ENCODE measurements around the gene TMEM235. TPM values are rescaled to one million over a fixed set of nuclear protein-coding genes. Genes with fewer than 3 reads are reported as not detected.

Gene TMEM235
- total and polyA plus RNA-seq, 5 donors, result not detected

DNA sequence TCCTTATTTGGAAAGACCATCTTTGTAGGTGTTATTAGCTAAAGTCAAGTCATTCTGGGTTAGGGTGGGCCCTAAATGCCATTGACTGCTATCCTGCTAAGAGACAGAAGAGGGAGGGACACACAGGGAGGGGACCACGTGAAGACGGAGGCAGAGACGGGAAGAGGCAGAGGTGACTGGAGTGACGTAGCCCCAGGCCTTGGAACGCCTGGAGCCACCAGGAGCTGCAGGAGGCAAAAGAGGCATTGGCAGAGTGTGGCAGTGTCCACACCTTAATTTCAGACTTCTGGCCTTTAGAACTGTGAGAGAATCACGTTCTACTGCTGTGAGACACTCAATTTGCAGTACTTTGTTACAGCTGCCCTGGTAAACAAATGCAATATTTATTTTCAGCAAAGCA, 31.0 kb upstream of the TMEM235 start:
- Histone ChIP-seq H3K4me3 (ENCODE audit: low read length) (no peak overlapping the region), H3K9me3 (ENCODE audit: control insufficient read depth, low read length) (no peaks in the 10 kb centered on the region), H3K27ac (ENCODE audit: low read length) (no peak overlapping the region), H3K27me3 (ENCODE audit: control insufficient read depth, insufficient read depth) (no peaks in the 10 kb centered on the region), H3K4me1 (ENCODE audit: control insufficient read depth, insufficient read depth, low read length) (no peaks in the 10 kb centered on the region)
- intact Hi-C loops (cut with DNase I), result no loop called here
- 91% methylated on average over 6 of the region's 6 CpGs for WGBS
- no peak for ATAC-seq
- DNase-seq, result peak in 1 of 3 donors; percentile 10

GRCh38 chr17:78202666-78203065, 28.8 kb upstream of the TMEM235 start:
- 83% methylated on average over 8 of the region's 8 CpGs for WGBS
- no peaks in the 10 kb centered on the region for H3K9me3 ChIP-seq (ENCODE audit: control insufficient read depth, low read length)

GRCh38 chr17:78204387-78205123, 26.9 kb upstream of the TMEM235 start:
- WGBS, result 93% methylated on average over 22 of the region's 22 CpGs
- intact Hi-C loops (cut with DNase I), result no loop called here
- no peaks in the 10 kb centered on the region for H3K27me3 ChIP-seq (ENCODE audit: control insufficient read depth, insufficient read depth)
- H3K27ac ChIP-seq (ENCODE audit: low read length), result no peak overlapping the region
- H3K4me1 ChIP-seq (ENCODE audit: control insufficient read depth, insufficient read depth, low read length), result no peaks in the 10 kb centered on the region
- DNase-seq, result peak in 1 of 3 donors; percentile 9
- no peak for ATAC-seq
- no peaks in the 10 kb centered on the region for H3K9me3 ChIP-seq (ENCODE audit: control insufficient read depth, low read length)
- H3K4me3 ChIP-seq (ENCODE audit: low read length), result no peak overlapping the region

More at GRCh38 chr17:78202666-78203065, 28.8 kb upstream of the TMEM235 start:
- Histone ChIP-seq H3K4me1 (ENCODE audit: control insufficient read depth, insufficient read depth, low read length) (no peaks in the 10 kb centered on the region), H3K27ac (ENCODE audit: low read length) (peak overlapping the region; percentile 47), H3K27me3 (ENCODE audit: control insufficient read depth, insufficient read depth) (no peaks in the 10 kb centered on the region), H3K4me3 (ENCODE audit: low read length) (no peak overlapping the region)
- DNase-seq, result peak in 1 of 3 donors; percentile 54
- ATAC-seq, result peak; percentile 9 to 75
- intact Hi-C loops (cut with DNase I), result no loop called here

GRCh38 chr17:78205124-78205775, 26.2 kb upstream of the TMEM235 start:
- DNase-seq, result peak in 1 of 3 donors; percentile 40
- H3K4me1 ChIP-seq (ENCODE audit: control insufficient read depth, insufficient read depth, low read length), result no peaks in the 10 kb centered on the region
- no peaks in the 10 kb centered on the region for H3K27me3 ChIP-seq (ENCODE audit: control insufficient read depth, insufficient read depth)
- H3K27ac ChIP-seq (ENCODE audit: low read length), result no peak overlapping the region
- H3K9me3 ChIP-seq (ENCODE audit: control insufficient read depth, low read length), result no peaks in the 10 kb centered on the region
- ATAC-seq, result peak in 1 of 2 donors; percentile 25
- intact Hi-C loops (cut with DNase I), result no loop called here
- H3K4me3 ChIP-seq (ENCODE audit: low read length), result no peak overlapping the region
- WGBS, result 89% methylated on average over 17 of the region's 17 CpGs

GRCh38 chr17:78206298-78206697, 25.1 kb upstream of the TMEM235 start:
- DNase-seq (no peak), ATAC-seq (no peak)
- no peaks in the 10 kb centered on the region for H3K9me3 ChIP-seq (ENCODE audit: control insufficient read depth, low read length)
- intact Hi-C loops (cut with DNase I), result no loop called here
- H3K4me1 ChIP-seq (ENCODE audit: control insufficient read depth, insufficient read depth, low read length), result no peaks in the 10 kb centered on the region
- no peak overlapping the region for H3K27ac ChIP-seq (ENCODE audit: low read length)
- H3K27me3 ChIP-seq (ENCODE audit: control insufficient read depth, insufficient read depth), result no peaks in the 10 kb centered on the region
- no peak overlapping the region for H3K4me3 ChIP-seq (ENCODE audit: low read length)
- WGBS, result 71% methylated on average over 7 of the region's 7 CpGs

DNA sequence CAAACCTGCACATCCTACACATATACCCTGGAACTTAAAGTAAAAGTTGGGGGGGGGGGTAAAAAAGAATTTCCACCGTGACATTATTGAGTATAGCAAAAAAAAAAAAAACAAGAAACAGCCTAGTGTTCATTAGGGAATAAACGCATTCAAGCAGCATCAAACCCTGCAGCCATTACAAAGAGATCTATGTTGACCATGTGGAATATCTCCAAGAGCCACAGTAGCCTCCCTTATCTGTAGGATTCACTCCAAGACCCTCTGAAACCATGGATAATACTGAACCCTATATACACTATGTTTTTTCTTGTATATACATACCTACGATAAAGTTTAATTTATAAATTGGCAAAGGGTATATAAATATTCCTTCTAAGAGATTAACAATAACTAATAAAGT, 22.9 kb upstream of the TMEM235 start:
- Histone ChIP-seq H3K9me3 (ENCODE audit: control insufficient read depth, low read length) (no peaks in the 10 kb centered on the region), H3K27ac (ENCODE audit: low read length) (no peak overlapping the region), H3K27me3 (ENCODE audit: control insufficient read depth, insufficient read depth) (no peaks in the 10 kb centered on the region), H3K4me1 (ENCODE audit: control insufficient read depth, insufficient read depth, low read length) (no peaks in the 10 kb centered on the region), H3K4me3 (ENCODE audit: low read length) (no peak overlapping the region)
- no peak for ATAC-seq
- 71% methylated on average over 3 of the region's 3 CpGs for WGBS
- intact Hi-C loops (cut with DNase I), result no loop called here
- no peak for DNase-seq

DNA sequence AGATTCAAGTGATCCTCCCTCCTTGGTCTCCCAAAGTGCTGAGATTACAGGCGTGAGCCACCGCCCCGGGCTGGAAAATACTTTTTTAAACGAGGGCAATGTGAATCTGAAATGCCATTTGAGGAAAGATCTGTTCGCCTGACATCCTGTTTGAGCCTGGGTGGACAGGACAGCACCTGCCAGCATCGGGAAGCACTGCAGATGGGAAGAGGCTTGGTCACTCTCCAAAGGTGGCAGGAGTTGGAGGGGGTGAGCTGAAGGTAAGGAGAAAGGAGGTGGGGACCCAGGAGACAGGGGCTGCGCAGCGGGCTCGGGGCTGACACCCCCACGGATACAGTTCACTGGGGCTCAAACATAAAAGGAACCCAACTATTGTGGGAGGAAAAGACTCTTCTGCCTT, 21.3 kb upstream of the TMEM235 start:
- no peak for ATAC-seq
- 84% methylated on average over 10 of the region's 10 CpGs for WGBS
- intact Hi-C loops (cut with DNase I), result no loop called here
- Histone ChIP-seq H3K9me3 (ENCODE audit: control insufficient read depth, low read length) (no peaks in the 10 kb centered on the region), H3K27me3 (ENCODE audit: control insufficient read depth, insufficient read depth) (no peaks in the 10 kb centered on the region), H3K4me1 (ENCODE audit: control insufficient read depth, insufficient read depth, low read length) (no peaks in the 10 kb centered on the region), H3K4me3 (ENCODE audit: low read length) (no peak overlapping the region), H3K27ac (ENCODE audit: low read length) (no peak overlapping the region)
- no peak for DNase-seq

DNA sequence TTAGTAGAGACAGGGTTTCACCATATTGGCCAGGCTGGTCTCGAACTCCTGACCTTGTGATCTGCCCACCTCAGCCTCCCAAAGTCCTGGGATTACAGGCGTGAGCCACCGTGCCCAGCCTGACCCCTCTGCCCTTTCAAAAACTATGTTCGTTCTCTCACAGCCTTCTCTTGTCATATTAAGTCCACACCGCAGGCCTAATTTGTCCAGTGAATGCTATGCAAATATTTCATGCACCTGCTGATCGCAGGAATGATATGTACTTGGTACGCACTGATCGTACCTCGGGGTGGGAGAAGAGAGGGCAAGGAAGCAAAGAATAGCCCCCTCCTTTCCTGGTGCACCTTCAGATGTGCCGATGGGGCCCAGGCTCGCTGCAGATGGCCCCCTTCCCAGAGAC, 20.4 kb upstream of the TMEM235 start:
- DNase-seq (no peak), ATAC-seq (no peak)
- no peaks in the 10 kb centered on the region for H3K27me3 ChIP-seq (ENCODE audit: control insufficient read depth, insufficient read depth)
- no peak overlapping the region for H3K4me3 ChIP-seq (ENCODE audit: low read length)
- intact Hi-C loops (cut with DNase I), result no loop called here
- 84% methylated on average over 11 of the region's 11 CpGs for WGBS
- no peaks in the 10 kb centered on the region for H3K4me1 ChIP-seq (ENCODE audit: control insufficient read depth, insufficient read depth, low read length)
- no peaks in the 10 kb centered on the region for H3K9me3 ChIP-seq (ENCODE audit: control insufficient read depth, low read length)
- no peak overlapping the region for H3K27ac ChIP-seq (ENCODE audit: low read length)

GRCh38 chr17:78214016-78214705, 17.3 kb upstream of the TMEM235 start, which contains the start of gene BIRC5:
Gene BIRC5 (plus strand): TSS chr17:78214253. CDS start chr17:78214317, 64 bp downstream.
- intact Hi-C loops (cut with DNase I), result no loop called here
- Histone ChIP-seq H3K4me1 (ENCODE audit: control insufficient read depth, insufficient read depth, low read length) (no peaks in the 10 kb centered on the region), H3K9me3 (ENCODE audit: control insufficient read depth, low read length) (no peaks in the 10 kb centered on the region), H3K4me3 (ENCODE audit: low read length) (no peak within 1 kb of the TSS), H3K27ac (ENCODE audit: low read length) (no peak within 1 kb of the TSS), H3K27me3 (ENCODE audit: control insufficient read depth, insufficient read depth) (no peaks in the 10 kb centered on the region)
- DNase-seq (peak; percentile 90 to 97 (median 95)), ATAC-seq (peak; percentile 99)
- WGBS, result under 1% methylated on average over 60 of the region's 60 CpGs

- 15% methylated on average over 5 of the region's 5 CpGs for WGBS
- no peaks in the 10 kb centered on the region for H3K27me3 ChIP-seq (ENCODE audit: control insufficient read depth, insufficient read depth)
- ATAC-seq, result no peak
- intact Hi-C loops (cut with DNase I), result no loop called here
- DNase-seq, result no peak
- H3K4me1 ChIP-seq (ENCODE audit: control insufficient read depth, insufficient read depth, low read length), result no peaks in the 10 kb centered on the region
- H3K9me3 ChIP-seq (ENCODE audit: control insufficient read depth, low read length), result no peaks in the 10 kb centered on the region
- no peak overlapping the region for H3K27ac ChIP-seq (ENCODE audit: low read length)
- no peak overlapping the region for H3K4me3 ChIP-seq (ENCODE audit: low read length)
These were observed 16.7 kb upstream of the TMEM235 start for GRCh38 chr17:78214706-78215061.

Data from right cardiac atrium (tissue), 5 donors.